Ovary (tissue), 9 donors: Measurements from ENCODE around the gene SVOP. TPM values are rescaled to one million over a fixed set of nuclear protein-coding genes. Genes with fewer than 3 reads are reported as not detected.

ENCODE experiments used
- DNase-seq, 5 donors: peaks; one replicate each; pipeline ENCODE4 v3.0.0-alpha.2; 2019 to 2020
- H3K27ac ChIP-seq, 2 donors: fragments of 200-600 bp; one replicate each; pipeline versions ENCODE4 v1.5.1 to v1.8.0; 2019 to 2022
- H3K27me3 ChIP-seq: fragments of 200-600 bp; one replicate; pipeline ENCODE4 v1.8.0; 2022
- H3K36me3 ChIP-seq: fragments of 200-600 bp; sonication (generic); one replicate; pipeline ENCODE4 v1.5.1; 2019
- H3K4me1 ChIP-seq: one replicate; pipeline ENCODE4 v1.8.1; 2013; ENCODE audit warnings: mild to moderate bottlenecking, moderate library complexity; ENCODE audit not compliant: insufficient read depth
- H3K4me3 ChIP-seq: fragments of 200-600 bp; sonication (generic); one replicate; pipeline ENCODE4 v1.5.1; 2017
- H3K9me3 ChIP-seq, 2 donors: fragments of 200-600 bp in 1 of 2; sonication (generic) in 1 of 2; one replicate each; pipeline versions ENCODE4 v1.5.1 to v1.8.1; 2013 to 2019; ENCODE audit warnings: mild to moderate bottlenecking in 1 of 2, moderate library complexity in 1 of 2
- EP300 ChIP-seq: sonication (generic); formaldehyde crosslinking; IDR thresholded peaks from one replicate; pipeline ENCODE4 v1.6.1; 2017; ENCODE audit warnings: antibody characterized with exemption
- POLR2A ChIP-seq: fragments of 450-650 bp; IDR thresholded peaks from one replicate; pipeline ENCODE4 v1.6.1; 2017; ENCODE audit warnings: antibody characterized with exemption, mild to moderate bottlenecking, moderate library complexity
- WGBS, 3 donors: extraction: QIAGEN DNeasy Blood & Tissue Kit in 1 of 3; methylation state at CpG; one replicate each; pipeline versions ENCODE4 v1.1.5 to v1.1.7; 2013 to 2017; 5-methylcytosine and 5-hydroxymethylcytosine counted together
- intact Hi-C, 4 donors: fragments of 100-400 bp; cut with DNase I; formaldehyde crosslinking; loops; one replicate each; pipeline versions ENCODE4 v1.11.0 to v1.15.1; 2022 to 2023
- polyA plus RNA-seq, 2 donors: library from polyadenylated mRNA; stranded (reverse); fragments of 200-250 nt in 1 of 2; fragments of 350-450 nt in 1 of 2; fragmentation: Illumina TruSeq in 1 of 2; extraction: RNeasy Lipid Tissue Mini Kit (QIAGEN cat#74804) in 1 of 2; gene quantifications; one replicate each; pipeline ENCODE4 v1.2.3, GENCODE V29; 2013 to 2014
- total RNA-seq, 7 donors: library from RNA; depleted of rRNA in 2 of 7; stranded (reverse); fragments of >200 nt in 2 of 7; fragmentation: NEBNext Ultra II Directional in 3 of 7; extraction: Animal tissue kit (Norgen Biotek cat#: 25700) in 3 of 7; gene quantifications; one replicate each; pipeline versions ENCODE4 v1.1.0 to v1.2.4, GENCODE V29; 2016 to 2023
- TF ChIP-seq, protein P1 (sequence below), 3 donors: fragments of 450-650 bp in 2 of 3; fragments of 200-600 bp in 1 of 3; IDR thresholded peaks; one replicate each; pipeline versions ENCODE4 v1.5.1 to v1.8.0; 2016 to 2022; ENCODE audit warnings: antibody characterized with exemption in 3 of 3, mild to moderate bottlenecking in 1 of 3
- donor health status: DM: no; HTN: no; CAD: no; lungs with moderate emphysema.
- donor health status: DM: no; HTN: no; CAD: no.
- donor health status: Bipolar disorder and iron deficiency.
- donor health status: DM: yes; HTN: yes; CAD: no.
- donor health status: DM: no; HTN: no; CAD: no.
- donor health status: DM: yes; HTN: yes; CAD: no.

Gene SVOP
- total and polyA plus RNA-seq, 9 donors: not detected

DNA sequence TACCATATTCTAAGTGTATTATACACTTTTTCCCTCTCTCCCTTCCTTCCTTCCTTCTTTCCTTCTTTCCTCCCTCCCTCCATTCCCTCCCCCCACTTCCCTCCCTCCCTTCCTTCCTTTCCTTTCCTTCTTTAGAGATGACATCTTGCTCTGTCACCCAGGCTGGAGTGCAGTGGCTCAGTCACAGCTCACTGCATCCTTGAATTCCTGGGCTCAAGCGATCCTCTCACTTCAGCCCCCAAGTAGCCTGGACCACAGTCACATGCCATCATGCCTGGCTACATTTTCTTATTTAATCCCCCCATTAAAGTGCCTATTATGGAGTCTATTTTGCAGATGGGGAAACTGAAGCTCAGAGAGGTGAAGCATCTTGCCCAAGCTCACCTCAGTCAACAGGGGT, 55.0 kb downstream of the SVOP start:
- 72 to 96% (median 82%) methylated on average over 1 of the region's 1 CpG for WGBS, 3 donors
- Histone ChIP-seq H3K27ac (no peak overlapping the region), H3K36me3 (no peaks in the 10 kb centered on the region), H3K4me3 (no peak overlapping the region), H3K9me3 (no peaks in the 10 kb centered on the region), H3K27me3 (no peaks in the 10 kb centered on the region), H3K4me1 (no peaks in the 10 kb centered on the region)
- intact Hi-C loops: no loop called here
- DNase-seq: no peak
- TF ChIP-seq, protein P1, sequence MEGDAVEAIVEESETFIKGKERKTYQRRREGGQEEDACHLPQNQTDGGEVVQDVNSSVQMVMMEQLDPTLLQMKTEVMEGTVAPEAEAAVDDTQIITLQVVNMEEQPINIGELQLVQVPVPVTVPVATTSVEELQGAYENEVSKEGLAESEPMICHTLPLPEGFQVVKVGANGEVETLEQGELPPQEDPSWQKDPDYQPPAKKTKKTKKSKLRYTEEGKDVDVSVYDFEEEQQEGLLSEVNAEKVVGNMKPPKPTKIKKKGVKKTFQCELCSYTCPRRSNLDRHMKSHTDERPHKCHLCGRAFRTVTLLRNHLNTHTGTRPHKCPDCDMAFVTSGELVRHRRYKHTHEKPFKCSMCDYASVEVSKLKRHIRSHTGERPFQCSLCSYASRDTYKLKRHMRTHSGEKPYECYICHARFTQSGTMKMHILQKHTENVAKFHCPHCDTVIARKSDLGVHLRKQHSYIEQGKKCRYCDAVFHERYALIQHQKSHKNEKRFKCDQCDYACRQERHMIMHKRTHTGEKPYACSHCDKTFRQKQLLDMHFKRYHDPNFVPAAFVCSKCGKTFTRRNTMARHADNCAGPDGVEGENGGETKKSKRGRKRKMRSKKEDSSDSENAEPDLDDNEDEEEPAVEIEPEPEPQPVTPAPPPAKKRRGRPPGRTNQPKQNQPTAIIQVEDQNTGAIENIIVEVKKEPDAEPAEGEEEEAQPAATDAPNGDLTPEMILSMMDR (IDR thresholded peaks at IDR 0.05): no peak
- TF ChIP-seq EP300 (no peak), POLR2A (no peak)

DNA sequence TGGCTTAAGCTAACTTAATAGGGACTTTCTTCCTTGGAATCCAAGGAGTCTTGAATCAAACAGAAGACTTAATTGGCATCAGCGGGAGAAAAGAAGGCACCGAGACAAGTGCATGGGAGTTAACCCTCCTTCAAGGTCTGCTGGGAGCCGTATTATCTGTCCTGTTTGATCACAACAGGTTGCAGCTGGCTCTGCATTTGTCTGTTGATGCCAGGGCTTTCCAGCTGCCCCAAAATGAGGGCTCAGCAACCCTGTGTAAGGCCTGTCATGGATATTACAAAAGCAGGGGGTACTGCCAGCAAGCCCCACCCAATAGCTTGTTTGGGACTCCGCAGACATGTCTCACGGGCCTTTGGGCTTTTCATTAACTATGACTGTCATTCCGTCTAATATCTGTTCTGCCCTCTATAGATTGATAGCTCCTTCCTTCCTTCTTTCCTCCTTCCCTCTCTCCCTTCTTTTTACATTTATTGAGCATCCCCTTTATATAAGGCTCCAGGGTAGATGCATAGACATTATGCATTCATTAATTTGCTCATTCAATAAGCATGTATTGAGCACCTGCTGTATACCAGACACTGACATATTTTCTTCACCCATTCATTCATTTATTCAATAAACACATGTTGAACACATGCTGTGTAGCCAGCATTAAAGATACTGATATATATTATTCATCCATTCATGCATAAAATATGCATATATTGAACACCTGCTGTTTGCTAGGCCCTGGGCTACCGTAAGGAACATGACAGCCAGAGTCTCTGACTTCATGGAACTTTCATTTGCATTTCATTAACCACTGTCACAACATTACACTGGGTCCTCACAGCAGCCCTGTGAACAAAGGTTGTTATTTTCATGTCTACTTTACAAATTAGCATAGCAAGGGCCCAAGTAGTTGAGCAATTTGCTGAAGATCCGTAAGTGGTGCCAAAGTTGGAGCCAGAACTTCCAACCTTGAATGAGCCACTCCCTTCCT, 56.2 kb downstream of the SVOP start:
- H3K4me1 ChIP-seq: no peaks in the 10 kb centered on the region
- no peaks in the 10 kb centered on the region for H3K36me3 ChIP-seq
- H3K27me3 ChIP-seq: no peaks in the 10 kb centered on the region
- H3K27ac ChIP-seq: no peak overlapping the region
- DNase-seq: no peak
- intact Hi-C loops: no loop called here
- WGBS, 3 donors: 36 to 42% (median 37%) methylated on average over 8 of the region's 8 CpGs
- TF ChIP-seq EP300 (no peak), POLR2A (no peak)
- TF ChIP-seq, protein P1 (IDR thresholded peaks at IDR 0.05): no peak
- H3K4me3 ChIP-seq: no peak overlapping the region
- H3K9me3 ChIP-seq: no peaks in the 10 kb centered on the region

- TF ChIP-seq POLR2A: no peak
- TF ChIP-seq, protein P1 (IDR thresholded peaks at IDR 0.05): no peak
- no peak for TF ChIP-seq EP300
- H3K36me3 ChIP-seq: no peaks in the 10 kb centered on the region
- no peaks in the 10 kb centered on the region for H3K9me3 ChIP-seq
- H3K27me3 ChIP-seq: no peaks in the 10 kb centered on the region
- no peak for DNase-seq
- H3K4me3 ChIP-seq: no peak overlapping the region
- no peaks in the 10 kb centered on the region for H3K4me1 ChIP-seq
- no peak overlapping the region for H3K27ac ChIP-seq
- intact Hi-C loops: no loop called here
- 64 to 74% (median 68%) methylated on average over 4 of the region's 4 CpGs for WGBS, 3 donors
Observed at GRCh38 chr12:108962256-108962655, 58.6 kb downstream of the SVOP start.

DNA sequence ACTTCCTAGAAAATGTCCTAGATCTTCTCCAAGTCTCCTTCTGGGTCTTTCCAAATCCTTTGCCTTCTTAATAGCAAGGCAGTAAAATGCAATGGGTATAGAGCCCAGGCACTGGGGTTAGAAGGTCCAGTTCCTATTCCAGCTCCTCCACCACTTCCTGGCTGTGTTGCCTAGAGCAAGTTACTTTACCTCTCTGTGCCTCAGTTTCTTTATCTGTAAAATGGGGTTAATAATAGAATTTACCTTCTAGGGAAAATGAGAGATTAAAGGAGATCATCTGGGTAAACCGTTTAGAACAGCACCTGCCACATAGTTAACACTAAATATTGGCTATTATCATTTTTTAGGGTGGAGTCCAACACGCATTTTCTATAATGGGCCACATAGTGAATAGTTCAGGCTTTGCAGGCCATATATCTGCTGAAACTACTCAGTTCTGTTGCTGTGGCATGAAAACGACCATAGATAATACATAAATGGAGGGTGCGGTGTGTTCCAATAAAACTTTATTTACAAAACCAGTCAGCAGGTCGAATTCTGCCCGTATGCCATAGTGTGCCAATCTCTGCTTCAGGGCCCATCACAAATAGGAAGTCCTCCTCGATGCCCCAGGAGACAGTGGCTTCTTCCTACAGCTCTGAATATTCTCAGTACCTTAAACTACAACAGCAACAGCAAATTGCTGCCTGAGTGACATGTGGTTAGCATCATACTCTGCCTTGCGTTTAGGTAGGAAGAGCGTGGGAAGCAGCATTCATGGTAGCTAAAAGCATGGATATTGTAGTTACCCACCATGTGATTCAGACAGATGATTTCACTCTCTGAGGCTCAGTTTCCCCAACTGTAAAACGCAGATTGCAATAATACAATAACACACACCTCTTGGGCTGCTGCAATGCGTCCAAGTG, 60.9 kb downstream of the SVOP start:
- H3K9me3 ChIP-seq: no peaks in the 10 kb centered on the region
- H3K4me3 ChIP-seq: no peak overlapping the region
- H3K4me1 ChIP-seq: no peaks in the 10 kb centered on the region
- no peak for DNase-seq
- 78 to 86% (median 85%) methylated on average over 11 of the region's 11 CpGs for WGBS, 3 donors
- TF ChIP-seq EP300 (no peak), POLR2A (no peak)
- TF ChIP-seq, protein P1 (IDR thresholded peaks at IDR 0.05): no peak
- no peaks in the 10 kb centered on the region for H3K27me3 ChIP-seq
- intact Hi-C loops: loop anchor here in 1 of 4 donors (10.0 kb wide), 2 partner anchors 145 to 395 kb away; partner anchors contain the start of genes ISCU and SART3
- H3K27ac ChIP-seq: no peak overlapping the region
- no peaks in the 10 kb centered on the region for H3K36me3 ChIP-seq
